NCI-H1105 treated with DMSO at 0.1 percent for 48 hours (cell line): Measurements from ENCODE around the gene ASMTL.

Experiments
- DNase-seq: peaks from one replicate; lab custom pipeline; 2025; lab: John Stamatoyannopoulos, UW

The ASMTL gene

DNA sequence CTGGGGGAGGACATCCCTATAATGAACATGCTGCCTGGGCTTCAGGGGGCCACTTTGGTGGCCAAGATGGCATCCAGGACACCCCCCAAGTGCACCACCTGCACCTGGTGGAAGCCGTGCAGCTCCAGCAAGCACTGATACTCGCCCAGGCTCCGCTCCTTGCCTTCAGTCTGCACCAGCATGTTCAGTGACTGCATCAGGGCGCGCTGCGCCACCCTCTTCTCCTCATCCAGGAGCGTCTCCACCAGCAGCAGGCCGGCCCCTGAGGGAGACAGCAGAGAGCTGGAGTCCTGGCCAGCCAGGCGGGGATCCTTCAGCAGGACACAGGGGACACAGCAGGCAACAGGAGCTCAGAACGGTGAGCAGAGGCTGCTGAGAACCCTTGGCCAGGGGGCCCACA lies 49.5 kb downstream of the ASMTL start:
- no peak for DNase-seq

DNA sequence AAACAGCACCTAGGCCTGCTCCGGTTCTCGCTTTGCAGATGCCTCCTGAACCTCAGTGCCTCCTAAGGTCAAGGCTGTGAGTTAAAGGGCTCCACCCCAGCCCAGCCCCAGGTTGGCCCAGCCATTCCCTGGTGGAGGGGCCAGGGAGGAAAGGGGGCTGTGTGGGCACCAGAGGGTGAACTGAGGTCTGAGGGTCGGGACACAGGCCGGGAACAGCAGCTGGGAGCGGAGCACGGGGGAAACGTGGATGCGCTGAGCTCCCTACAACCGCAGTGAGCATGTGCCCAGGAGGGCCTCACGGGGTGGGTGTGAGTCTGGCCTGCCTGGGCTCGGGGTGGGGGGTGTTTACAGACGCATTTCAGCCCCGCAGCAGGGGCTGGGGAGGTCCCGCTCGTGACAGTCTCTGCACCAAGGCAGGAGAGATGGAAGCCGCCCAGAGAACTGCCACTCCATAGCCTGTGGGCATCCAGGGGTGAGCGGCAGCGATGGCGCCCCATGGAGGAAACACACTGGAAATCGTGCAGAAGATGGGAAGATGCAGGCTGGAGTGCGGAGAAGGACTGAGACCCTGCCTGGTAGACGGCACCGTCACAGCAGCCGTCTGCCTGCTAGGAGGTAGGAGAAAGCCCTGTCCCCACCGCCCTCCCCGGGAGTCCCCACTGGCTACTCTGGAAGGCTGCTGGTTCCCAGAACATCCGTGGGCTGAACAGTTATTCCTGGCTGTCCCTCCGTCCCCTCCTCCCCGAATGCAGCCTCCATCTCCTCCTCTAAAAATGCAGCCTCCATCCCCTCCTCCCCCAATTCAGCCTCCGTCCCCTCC lies 50.9 kb downstream of the ASMTL start:
- DNase-seq, result no peak

DNA sequence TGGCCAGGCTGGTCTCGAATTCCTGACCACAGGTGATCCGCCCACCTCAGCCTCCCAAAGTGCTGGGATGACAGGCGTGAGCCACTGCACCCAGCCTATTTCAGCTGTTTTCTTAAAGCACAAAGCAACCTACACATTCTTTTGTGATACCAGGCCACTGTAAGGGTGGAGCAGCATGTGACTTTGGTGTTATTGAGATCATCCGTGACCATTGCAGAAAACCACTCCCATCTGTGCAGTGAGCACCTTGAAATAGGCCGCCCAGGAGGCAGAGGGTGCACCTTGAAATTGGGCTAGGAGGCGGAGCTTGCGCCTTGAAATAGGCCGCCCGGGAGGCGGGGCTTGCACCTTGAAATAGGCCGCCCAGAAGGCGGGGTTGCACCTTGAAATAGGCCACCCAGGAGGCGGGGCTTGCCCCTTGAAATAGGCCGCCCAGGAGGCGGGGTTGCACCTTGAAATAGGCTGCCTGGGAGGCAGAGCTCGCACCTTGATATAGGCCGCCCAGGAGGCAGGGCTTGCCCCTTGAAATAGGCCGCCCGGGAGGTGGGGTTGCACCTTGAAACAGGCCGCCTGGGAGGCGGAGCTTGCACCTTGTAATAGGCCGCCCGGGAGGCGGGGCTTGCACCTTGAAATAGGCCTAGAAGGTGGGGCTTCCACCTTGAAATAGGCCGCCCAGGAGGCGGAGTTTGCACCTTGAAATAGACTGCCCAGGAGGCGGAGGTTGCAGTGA lies 51.8 kb downstream of the ASMTL start:
- no peak for DNase-seq

DNA sequence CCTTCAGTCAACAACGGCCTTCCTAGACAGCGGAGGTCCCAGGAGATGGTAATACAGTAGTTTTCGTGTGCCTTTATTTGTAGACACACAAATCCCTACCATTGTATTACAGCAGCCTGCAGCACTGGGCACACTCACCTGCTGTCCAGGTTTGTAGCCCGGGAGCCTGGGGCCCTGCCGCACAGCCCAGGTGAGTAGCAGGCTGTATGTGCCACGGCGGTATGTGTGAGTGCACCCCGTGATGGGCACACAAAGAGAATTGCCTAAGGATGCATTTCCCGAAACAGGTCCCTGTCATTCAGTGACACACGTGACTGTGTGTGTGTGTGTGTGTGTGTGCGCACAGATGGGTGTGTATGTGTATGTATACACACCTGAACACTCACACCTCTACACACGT lies 52.7 kb downstream of the ASMTL start:
- no peak for DNase-seq

DNA sequence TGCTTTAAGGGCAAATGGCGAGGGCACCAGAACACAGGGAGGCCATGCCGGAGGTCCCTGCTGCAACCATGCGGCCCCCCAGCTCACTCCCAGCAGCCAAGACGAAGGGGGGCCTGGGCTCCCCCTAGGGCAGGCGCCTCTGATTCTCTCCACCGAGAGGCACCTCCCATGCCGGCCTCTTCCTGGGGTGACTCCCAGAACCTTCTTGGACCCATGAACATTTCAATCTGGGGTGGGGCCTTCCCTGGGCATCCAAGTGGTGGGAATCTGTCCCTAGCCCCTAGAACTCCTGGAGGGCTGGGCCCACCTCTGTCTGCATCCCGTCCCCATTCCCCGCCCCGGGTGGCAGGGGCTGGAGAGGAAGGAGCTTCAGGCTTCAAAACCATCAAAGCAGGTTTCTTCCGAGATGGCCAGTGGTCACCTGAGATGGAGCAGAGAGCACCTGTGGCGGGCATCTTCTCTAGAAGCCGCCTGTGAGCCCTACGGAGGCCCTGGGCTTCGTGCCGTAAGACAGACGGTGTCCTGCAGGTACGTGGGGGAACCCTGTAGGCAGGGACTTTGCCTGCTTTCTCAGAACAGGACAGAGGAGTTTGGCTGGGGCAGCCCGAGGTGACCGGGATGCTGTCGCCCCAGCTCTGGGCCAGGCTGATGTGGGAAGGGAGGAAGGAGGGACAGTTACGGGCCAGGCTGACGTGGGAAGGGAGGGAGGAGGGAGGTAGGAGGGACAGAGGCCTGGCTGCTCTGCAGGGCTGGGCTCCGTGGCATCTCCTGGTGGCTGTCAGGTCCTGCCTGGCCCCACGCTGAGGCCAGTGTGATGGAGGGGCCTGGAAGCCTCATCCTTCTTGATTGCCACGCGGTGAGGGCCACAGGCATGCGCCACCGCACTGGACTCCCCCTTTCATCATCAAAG lies 54.0 kb downstream of the ASMTL start:
- no peak for DNase-seq

- DNase-seq, result no peak
Measured at GRCh38 chrX:1397441-1398270, 55.1 kb downstream of the ASMTL start.

DNA sequence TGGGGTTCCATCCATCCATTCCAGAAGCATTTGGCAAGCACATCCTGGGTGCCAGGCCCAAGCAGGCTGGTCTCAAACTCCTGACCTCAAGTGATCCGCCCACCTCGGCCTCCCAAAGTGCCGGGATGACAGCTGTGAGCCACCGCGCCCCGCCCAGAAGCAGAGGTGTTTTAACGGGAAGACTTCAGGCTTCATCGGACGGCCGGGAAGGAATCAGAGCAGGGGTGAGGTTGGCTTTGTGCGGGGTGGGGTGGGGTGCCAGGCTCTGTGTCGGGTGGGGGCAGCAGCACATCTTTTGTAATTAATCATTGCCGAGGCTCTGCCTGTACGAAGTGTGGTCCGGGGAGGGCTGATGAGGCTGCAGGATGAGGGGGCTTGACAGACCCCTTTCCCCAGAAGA lies 55.7 kb downstream of the ASMTL start:
- DNase-seq, result no peak

DNA sequence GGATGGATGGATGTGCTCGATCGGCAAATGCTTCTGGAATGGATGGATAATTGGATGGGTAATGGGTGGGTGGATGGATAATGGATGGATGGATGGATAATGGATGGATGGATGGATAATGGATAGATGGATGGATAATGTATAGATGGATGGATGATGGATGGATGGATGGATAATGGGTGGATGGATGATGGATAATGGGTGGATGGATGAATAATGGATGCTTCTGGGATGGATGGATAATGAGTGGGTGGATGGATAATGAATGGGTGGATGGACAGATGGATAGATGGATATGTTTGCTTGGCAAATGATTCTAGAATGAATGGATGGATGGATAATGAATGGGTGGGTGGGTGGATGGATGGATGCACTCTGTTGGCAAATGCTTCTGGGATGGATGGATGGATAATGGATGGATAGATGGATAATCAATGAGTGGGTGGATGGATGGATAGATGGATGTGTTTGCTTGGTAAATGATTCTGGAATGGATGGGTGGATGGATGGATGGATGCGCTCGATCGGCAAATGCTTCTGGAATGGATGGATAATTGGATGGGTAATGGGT lies 57.0 kb downstream of the ASMTL start:
- DNase-seq, result no peak

DNA sequence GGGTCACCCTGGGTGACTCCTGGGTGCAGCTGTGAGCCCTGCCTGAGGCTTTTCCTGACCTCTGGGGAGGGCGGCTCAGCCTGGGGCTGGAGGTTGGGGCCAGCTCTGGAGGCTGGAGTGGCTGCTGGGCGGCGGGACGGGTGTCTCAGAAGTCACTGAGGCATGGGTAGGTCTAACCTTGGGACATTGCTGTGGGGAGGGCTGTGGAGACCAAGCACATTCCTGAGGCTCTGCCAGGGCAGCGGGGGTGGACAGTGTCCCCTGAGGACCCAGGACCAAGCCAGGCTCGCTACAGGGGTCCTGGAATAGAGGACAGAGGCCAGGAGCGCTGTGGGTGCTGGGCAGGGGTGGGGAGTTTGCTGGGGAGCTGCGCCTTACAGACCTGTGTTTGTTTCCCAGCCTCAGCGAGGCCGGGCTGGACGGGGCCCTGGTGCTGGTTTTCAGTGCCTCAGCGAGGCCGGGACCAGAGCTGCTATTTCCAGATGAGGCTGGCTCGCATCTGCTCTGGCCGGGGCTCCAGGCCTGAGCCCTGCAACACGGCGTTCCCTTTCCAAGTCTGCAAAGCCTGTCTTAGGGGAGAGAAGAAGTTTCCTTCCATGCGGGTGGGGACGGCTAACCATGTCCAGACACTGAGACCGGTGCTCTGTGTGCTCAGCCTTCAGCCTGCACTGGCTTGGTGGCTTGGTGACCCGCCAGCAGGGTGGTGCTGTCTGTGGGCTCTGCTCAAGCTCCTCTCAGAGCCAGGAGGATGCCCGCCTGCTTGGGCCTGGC lies 57.8 kb downstream of the ASMTL start:
- no peak for DNase-seq

- no peak for DNase-seq
Measured at GRCh38 chrX:1393871-1394615, 58.7 kb downstream of the ASMTL start.

GRCh38 chrX:1392376-1393068 lies 60.2 kb downstream of the ASMTL start:
- DNase-seq, result no peak

- DNase-seq, result no peak
Measured at GRCh38 chrX:1391707-1392375, 60.9 kb downstream of the ASMTL start, which contains the start of gene SLC25A6. Gene SLC25A6, minus strand, starts transcription at chrX:1392113. Its CDS starts 104 bp downstream, at chrX:1392009.

DNA sequence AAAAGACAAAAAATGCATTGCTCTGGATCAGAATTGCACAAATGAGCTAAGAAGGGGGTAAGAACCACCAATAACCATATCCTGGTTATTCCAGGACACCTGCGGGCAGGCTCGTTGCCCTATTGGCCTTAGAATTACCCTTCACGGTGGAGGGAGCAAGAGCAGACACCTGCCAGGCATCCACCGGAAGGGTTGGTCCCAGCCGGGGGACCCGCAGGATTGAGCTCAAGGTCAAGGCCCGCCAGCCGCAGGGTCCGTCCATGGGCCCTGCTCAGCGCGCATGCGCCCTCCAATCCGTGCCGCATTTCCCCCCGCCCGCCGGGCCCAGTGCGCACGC lies 61.4 kb downstream of the ASMTL start:
- DNase-seq, result no peak

GRCh38 chrX:1390621-1391369 lies 61.9 kb downstream of the ASMTL start:
- DNase-seq, result no peak

DNA sequence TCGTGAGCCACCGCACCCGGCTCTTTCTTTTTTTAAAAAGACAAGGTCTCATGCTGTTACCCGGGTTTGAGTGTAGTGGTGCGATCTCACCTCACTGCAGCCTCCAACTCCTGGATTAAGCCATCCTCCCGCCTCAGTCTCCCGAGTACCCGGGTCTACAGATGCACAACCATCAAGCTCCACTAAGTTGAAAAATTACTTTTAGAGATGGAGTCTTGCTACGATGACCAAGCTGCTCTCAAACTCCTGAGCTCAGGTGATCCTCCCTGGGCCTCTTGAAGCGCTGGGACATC lies 62.8 kb downstream of the ASMTL start:
- no peak for DNase-seq

GRCh38 chrX:1389181-1389992 lies 63.3 kb downstream of the ASMTL start:
- DNase-seq, result no peak

GRCh38 chrX:1388651-1389050 lies 64.1 kb downstream of the ASMTL start:
- DNase-seq, result no peak
